ENCODE results near the gene SMAD3. TPM values are rescaled to one million over a fixed set of nuclear protein-coding genes. Genes with fewer than 3 reads are reported as not detected.
"Not testable (repeated sequence)": the region's sequence is repeated elsewhere in the genome, so short reads cannot be mapped to it uniquely, and the experiment has no call there.

Gene SMAD3
- polyA plus RNA-seq, 2 donors, result 24.8 to 51.5 TPM

DNA sequence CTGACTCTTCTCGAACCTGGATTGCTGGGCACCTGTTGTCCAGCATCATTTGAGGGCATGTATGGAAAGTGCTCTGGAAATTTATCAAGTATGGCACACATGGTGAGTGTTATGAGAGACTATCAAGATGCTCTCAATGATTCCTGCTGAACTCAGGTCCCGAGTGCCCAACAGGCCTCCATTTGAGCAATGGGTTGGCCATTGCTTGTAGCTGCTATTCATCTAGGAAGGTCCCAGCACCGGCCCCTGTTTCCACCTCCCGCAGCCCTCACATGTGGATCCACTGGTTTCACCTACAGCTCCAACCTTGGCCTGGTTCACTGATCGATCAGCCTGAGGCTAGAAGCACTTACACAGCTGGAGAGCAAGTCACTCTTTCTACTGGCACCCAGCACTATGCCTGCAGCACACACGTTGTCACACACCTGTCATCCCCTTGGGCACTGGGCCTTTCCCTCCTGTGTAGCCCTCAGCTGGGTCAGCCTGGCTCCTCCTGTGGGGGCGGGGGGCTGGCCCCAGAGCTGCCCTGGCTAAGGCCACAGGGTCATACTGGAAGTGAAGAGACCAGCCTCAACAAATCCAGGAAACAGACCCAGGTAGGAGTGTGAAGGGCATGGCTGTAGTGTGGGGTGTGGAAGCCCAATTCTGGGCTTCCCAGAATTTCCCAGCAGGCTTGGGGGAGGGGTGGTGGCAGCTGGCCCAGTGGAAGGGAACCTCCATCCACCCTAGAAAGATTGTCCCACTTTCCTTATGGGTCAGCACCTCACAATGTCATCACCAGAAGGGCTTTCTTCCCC lies 41.7 kb upstream of the SMAD3 start:
- 54 to 61% methylated on average over 7 of the region's 7 CpGs for WGBS, 2 donors
- H3K27ac ChIP-seq (ENCODE audit: low read depth in 2 of 2, low read length in 1 of 2), result peak overlapping the region; percentile 50 to 76
- H3K4me3 ChIP-seq (ENCODE audit: low read depth in 1 of 2, low read length in 2 of 2), result no peak overlapping the region
- no peaks in the 10 kb centered on the region for H3K9me3 ChIP-seq (ENCODE audit: control insufficient read depth in 2 of 2, insufficient read depth in 1 of 2, low read depth in 1 of 2, low read length in 1 of 2)
- peaks cover 7 to 17% of the 10 kb centered on the region in 2 donors for H3K4me1 ChIP-seq (ENCODE audit: control insufficient read depth in 2 of 2, insufficient read depth in 2 of 2, low read length in 1 of 2)
- H3K27me3 ChIP-seq (ENCODE audit: control insufficient read depth in 1 of 2, insufficient read depth in 2 of 2, low read length in 2 of 2), result no peaks in the 10 kb centered on the region
- H3K36me3 ChIP-seq (ENCODE audit: control insufficient read depth in 2 of 2, insufficient read depth in 2 of 2, low read length in 1 of 2), result no peaks in the 10 kb centered on the region

DNA sequence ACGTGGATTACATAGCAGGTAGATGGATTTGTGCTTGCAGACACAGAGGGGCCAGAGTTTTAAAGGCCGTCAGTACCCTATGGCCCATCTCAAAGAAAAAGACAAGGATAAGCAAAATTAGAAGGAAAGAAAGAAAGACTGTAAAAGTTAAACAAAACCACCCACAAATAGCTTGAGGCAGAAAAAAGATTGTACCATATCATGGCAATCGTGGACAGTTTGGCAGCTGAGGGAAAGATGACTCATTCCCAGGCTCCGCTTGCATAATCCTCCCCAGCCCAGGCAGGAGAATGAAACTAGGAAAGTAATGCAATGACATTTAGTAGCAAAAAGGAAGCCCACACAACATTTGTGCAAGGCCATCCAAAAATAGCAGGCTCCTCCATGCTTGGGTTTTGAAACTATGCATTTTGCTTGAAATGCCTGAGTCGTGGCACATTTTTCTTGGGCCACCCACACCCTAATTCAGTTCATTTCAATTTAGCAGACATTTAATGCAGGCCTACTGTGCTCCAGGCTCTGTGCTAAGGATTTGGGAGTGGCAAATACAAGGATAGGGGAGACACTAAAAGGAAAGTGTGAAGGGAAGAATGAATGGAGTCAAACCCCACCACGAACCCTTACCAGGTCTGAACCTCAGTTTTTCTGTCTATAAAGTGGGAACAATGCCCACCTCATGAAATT lies 40.9 kb upstream of the SMAD3 start:
- Histone ChIP-seq H3K36me3 (ENCODE audit: control insufficient read depth in 2 of 2, insufficient read depth in 2 of 2, low read length in 1 of 2) (no peaks in the 10 kb centered on the region), H3K27ac (ENCODE audit: low read depth in 2 of 2, low read length in 1 of 2) (peak overlapping the region; percentile 61 to 76), H3K4me1 (ENCODE audit: control insufficient read depth in 2 of 2, insufficient read depth in 2 of 2, low read length in 1 of 2) (peaks cover 7 to 17% of the 10 kb centered on the region in 2 donors), H3K27me3 (ENCODE audit: control insufficient read depth in 1 of 2, insufficient read depth in 2 of 2, low read length in 2 of 2) (no peaks in the 10 kb centered on the region), H3K4me3 (ENCODE audit: low read depth in 1 of 2, low read length in 2 of 2) (no peak overlapping the region), H3K9me3 (ENCODE audit: control insufficient read depth in 2 of 2, insufficient read depth in 1 of 2, low read depth in 1 of 2, low read length in 1 of 2) (no peaks in the 10 kb centered on the region)
- 21 to 27% methylated on average over 6 of the region's 6 CpGs for WGBS, 2 donors

DNA sequence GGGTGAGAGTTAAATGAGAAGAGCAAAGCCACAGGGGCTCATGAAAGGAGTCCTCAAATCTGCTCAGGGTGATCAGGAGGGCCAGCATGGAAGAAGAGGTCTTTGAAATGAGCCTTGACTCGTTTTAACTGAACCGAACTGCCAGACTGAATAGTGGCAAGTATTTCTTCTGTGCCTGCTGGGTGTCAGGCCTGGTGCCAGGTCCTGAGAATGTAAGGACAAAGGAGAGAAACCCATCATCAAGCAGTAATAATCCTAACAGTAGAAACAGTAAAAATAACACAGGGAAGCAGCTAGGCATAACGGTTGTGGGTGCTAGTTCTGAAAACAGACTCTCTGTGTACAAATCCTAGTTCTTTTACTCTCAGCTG lies 40.4 kb upstream of the SMAD3 start:
- Histone ChIP-seq H3K36me3 (ENCODE audit: control insufficient read depth in 2 of 2, insufficient read depth in 2 of 2, low read length in 1 of 2) (no peaks in the 10 kb centered on the region), H3K27ac (ENCODE audit: low read depth in 2 of 2, low read length in 1 of 2) (peak overlapping the region; percentile 61 to 64), H3K9me3 (ENCODE audit: control insufficient read depth in 2 of 2, insufficient read depth in 1 of 2, low read depth in 1 of 2, low read length in 1 of 2) (no peaks in the 10 kb centered on the region), H3K4me1 (ENCODE audit: control insufficient read depth in 2 of 2, insufficient read depth in 2 of 2, low read length in 1 of 2) (peaks cover 7 to 17% of the 10 kb centered on the region in 2 donors), H3K27me3 (ENCODE audit: control insufficient read depth in 1 of 2, insufficient read depth in 2 of 2, low read length in 2 of 2) (no peaks in the 10 kb centered on the region), H3K4me3 (ENCODE audit: low read depth in 1 of 2, low read length in 2 of 2) (no peak overlapping the region)
- 26 to 41% methylated on average over 3 of the region's 3 CpGs for WGBS, 2 donors

DNA sequence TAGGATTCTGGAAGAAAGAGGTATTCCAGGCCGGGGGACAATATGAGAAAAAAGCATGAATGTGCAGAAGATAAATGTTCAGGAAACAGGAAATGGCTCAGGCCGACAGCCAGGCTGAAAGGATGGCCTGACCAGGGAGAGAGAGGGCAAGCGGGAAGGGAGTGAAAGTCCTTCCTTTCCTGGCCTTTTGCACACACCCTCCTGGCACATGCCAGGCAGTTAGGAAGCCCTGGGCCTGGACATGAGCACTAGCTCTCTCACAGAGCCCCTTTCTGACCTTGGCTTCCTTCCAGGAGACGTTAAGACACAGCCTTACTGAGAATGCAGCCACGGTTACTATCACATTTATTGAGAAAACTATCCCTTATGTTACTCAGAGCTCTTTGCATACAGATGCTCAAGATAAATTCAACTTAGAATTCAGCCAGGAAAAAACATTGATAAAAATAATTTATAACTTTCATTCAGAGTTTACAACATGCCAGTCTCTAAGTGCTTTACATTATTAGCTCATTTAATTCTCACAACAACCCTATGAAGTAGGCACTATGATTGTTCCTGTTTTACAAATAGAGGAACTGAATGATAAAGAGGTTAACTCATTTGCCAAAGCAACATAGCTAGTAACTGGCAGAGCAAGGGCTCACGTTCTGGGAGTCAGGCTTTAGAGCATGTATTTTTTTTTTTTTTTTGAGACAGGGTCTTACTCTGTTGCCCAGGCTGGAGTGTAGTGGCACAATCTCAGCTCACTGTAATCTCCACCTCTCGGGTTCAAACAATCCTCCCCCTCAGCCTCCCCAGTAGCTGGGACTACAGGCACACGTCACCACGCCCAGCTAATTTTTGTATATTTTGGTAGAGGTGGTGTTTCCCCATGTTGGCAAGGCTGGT lies 39.4 kb upstream of the SMAD3 start:
- H3K4me1 ChIP-seq (ENCODE audit: control insufficient read depth in 2 of 2, insufficient read depth in 2 of 2, low read length in 1 of 2), result peaks cover 7 to 17% of the 10 kb centered on the region in 2 donors
- H3K27ac ChIP-seq (ENCODE audit: low read depth in 2 of 2, low read length in 1 of 2), result peak overlapping the region; percentile 61 to 70
- no peak overlapping the region for H3K4me3 ChIP-seq (ENCODE audit: low read depth in 1 of 2, low read length in 2 of 2)
- H3K36me3 ChIP-seq (ENCODE audit: control insufficient read depth in 2 of 2, insufficient read depth in 2 of 2, low read length in 1 of 2), result no peaks in the 10 kb centered on the region
- no peaks in the 10 kb centered on the region for H3K27me3 ChIP-seq (ENCODE audit: control insufficient read depth in 1 of 2, insufficient read depth in 2 of 2, low read length in 2 of 2)
- H3K9me3 ChIP-seq (ENCODE audit: control insufficient read depth in 2 of 2, insufficient read depth in 1 of 2, low read depth in 1 of 2, low read length in 1 of 2), result no peaks in the 10 kb centered on the region
- WGBS, 2 donors, result 28 to 38% methylated on average over 9 of the region's 9 CpGs

DNA sequence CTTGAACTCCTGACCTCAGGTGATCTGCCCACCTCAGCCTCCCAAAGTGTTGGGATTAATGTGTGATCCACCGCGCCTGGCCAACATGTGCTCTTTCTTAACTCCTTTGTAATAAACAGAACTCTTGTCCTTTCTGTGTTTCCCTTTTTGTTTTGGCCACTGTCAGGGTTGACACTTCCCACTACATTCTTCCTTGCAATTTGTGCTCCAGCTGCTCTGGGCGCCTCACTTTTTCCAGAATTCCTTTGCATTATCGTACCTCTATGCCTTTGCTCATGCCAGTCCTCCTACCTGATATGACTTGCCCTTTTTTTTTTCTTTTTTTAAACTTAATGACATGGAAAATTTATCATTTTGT lies 38.8 kb upstream of the SMAD3 start:
- Histone ChIP-seq H3K27me3 (ENCODE audit: control insufficient read depth in 1 of 2, insufficient read depth in 2 of 2, low read length in 2 of 2) (no peaks in the 10 kb centered on the region), H3K9me3 (ENCODE audit: control insufficient read depth in 2 of 2, insufficient read depth in 1 of 2, low read depth in 1 of 2, low read length in 1 of 2) (no peaks in the 10 kb centered on the region), H3K36me3 (ENCODE audit: control insufficient read depth in 2 of 2, insufficient read depth in 2 of 2, low read length in 1 of 2) (no peaks in the 10 kb centered on the region), H3K27ac (ENCODE audit: low read depth in 2 of 2, low read length in 1 of 2) (peak overlapping the region in 1 of 2 donors; percentile 27), H3K4me1 (ENCODE audit: control insufficient read depth in 2 of 2, insufficient read depth in 2 of 2, low read length in 1 of 2) (peaks cover 7 to 14% of the 10 kb centered on the region in 2 donors), H3K4me3 (ENCODE audit: low read depth in 1 of 2, low read length in 2 of 2) (no peak overlapping the region)
- 53 to 57% methylated on average over 4 of the region's 4 CpGs for WGBS, 2 donors

DNA sequence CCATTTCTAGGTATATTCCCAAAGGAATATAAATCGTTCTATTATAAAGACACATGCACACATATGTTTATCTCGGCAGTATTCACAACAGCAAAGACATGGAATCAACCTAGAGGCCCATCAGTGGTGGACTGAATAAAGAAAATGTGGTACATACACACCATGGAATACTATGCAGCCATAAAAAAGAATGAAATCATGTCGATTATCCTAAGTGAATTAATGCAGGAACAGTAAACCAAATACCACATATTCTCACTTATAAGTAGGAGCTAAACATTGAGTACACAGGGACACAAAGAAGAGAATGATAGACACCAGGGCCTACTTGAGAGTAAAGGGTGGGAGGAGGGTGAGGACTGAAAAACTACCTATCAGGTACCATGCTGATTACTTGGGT lies 37.0 kb upstream of the SMAD3 start:
- not testable (repeated sequence) for H3K27me3 ChIP-seq (ENCODE audit: control insufficient read depth in 1 of 2, insufficient read depth in 2 of 2, low read length in 2 of 2); H3K27ac ChIP-seq (ENCODE audit: low read depth in 2 of 2, low read length in 1 of 2); H3K9me3 ChIP-seq (ENCODE audit: control insufficient read depth in 2 of 2, insufficient read depth in 1 of 2, low read depth in 1 of 2, low read length in 1 of 2); H3K4me3 ChIP-seq (ENCODE audit: low read depth in 1 of 2, low read length in 2 of 2); H3K36me3 ChIP-seq (ENCODE audit: control insufficient read depth in 2 of 2, insufficient read depth in 2 of 2, low read length in 1 of 2)
- H3K4me1 ChIP-seq (ENCODE audit: control insufficient read depth in 2 of 2, insufficient read depth in 2 of 2, low read length in 1 of 2), result peaks cover 10 to 14% of the 10 kb centered on the region in 2 donors
- WGBS, 2 donors, result 92 to 93% methylated on average over 3 of the region's 3 CpGs

DNA sequence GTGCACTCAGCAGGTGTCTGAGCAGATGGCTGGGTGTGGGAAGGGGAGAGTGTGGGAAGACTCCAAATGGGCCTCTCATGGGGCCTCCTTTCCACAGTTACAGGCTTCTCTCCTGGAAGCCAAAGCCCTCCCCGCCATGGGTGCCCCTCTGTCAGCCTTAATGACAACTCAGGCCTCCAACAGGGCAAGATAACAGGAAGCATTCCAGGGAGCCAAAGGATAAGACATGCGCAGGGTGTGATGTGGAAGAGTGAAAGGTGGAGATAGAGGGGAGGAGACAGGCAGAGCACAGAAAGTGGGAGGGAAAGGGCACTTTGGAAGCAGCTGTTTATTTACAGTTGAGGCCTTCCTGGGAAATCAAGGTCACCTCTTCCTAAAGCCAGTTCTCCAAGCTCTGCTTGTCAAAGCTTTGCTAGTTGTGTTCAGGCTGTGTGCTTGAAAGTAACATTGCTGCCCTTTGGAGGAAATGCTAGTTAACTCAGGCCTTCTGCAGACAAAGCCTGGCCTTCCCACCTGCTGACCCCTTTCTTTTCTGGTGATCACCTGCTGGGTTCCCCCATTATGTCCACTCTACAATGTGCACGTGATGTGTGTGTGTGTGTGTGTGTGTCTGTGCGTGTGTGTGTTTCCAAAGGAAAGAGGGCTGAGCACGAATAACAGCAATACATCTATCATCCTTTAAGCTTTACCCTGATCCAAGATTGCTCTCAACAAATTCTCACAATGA lies 35.2 kb upstream of the SMAD3 start:
- H3K4me3 ChIP-seq (ENCODE audit: low read depth in 1 of 2, low read length in 2 of 2), result no peak overlapping the region
- peaks cover 5 to 9% of the 10 kb centered on the region in 2 donors for H3K4me1 ChIP-seq (ENCODE audit: control insufficient read depth in 2 of 2, insufficient read depth in 2 of 2, low read length in 1 of 2)
- no peaks in the 10 kb centered on the region for H3K27me3 ChIP-seq (ENCODE audit: control insufficient read depth in 1 of 2, insufficient read depth in 2 of 2, low read length in 2 of 2)
- WGBS, 2 donors, result 68 to 92% methylated on average over 5 of the region's 5 CpGs
- no peak overlapping the region for H3K27ac ChIP-seq (ENCODE audit: low read depth in 2 of 2, low read length in 1 of 2)
- H3K36me3 ChIP-seq (ENCODE audit: control insufficient read depth in 2 of 2, insufficient read depth in 2 of 2, low read length in 1 of 2), result no peaks in the 10 kb centered on the region
- no peaks in the 10 kb centered on the region for H3K9me3 ChIP-seq (ENCODE audit: control insufficient read depth in 2 of 2, insufficient read depth in 1 of 2, low read depth in 1 of 2, low read length in 1 of 2)

DNA sequence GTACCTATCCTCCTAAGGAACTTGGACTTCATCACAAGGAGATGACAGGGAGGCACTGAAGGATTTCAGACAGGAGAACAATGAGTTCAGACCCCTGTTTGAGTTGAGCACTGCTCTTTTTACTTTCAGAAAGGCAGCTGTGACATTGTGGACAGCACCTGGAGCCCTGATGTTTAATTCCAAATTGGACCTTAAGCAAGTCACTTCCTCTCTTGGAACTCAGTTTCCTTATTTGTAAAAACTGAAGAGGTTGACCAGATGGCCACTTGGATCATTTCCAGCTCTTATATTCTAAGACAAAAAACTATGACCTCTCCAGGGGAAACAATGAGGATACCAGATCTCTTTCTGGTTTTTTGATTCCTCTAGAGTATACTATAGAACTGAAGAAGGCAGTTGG lies 34.1 kb upstream of the SMAD3 start:
- Histone ChIP-seq H3K4me1 (ENCODE audit: control insufficient read depth in 2 of 2, insufficient read depth in 2 of 2, low read length in 1 of 2) (peaks cover 5 to 9% of the 10 kb centered on the region in 2 donors), H3K4me3 (ENCODE audit: low read depth in 1 of 2, low read length in 2 of 2) (no peak overlapping the region), H3K27ac (ENCODE audit: low read depth in 2 of 2, low read length in 1 of 2) (no peak overlapping the region), H3K36me3 (ENCODE audit: control insufficient read depth in 2 of 2, insufficient read depth in 2 of 2, low read length in 1 of 2) (no peaks in the 10 kb centered on the region), H3K27me3 (ENCODE audit: control insufficient read depth in 1 of 2, insufficient read depth in 2 of 2, low read length in 2 of 2) (no peaks in the 10 kb centered on the region), H3K9me3 (ENCODE audit: control insufficient read depth in 2 of 2, insufficient read depth in 1 of 2, low read depth in 1 of 2, low read length in 1 of 2) (no peaks in the 10 kb centered on the region)

DNA sequence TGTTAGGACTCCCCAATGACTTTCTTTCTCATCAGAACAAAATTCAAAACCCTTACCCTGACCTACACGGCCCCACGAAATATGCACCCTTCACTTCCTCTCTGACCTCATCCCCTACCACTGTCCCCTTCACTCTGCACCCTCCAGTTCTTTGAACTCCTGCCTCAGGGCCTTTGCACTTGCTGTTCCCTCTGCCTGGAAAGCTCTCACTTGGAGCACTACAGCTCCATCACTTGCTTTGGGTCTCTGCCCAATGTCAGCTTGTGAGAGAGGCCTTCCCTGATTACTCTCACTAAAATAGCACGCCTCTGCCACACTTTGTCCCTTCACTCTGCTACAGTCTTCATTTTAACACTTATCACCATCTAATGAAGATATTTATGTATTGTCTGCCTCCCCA lies 32.8 kb upstream of the SMAD3 start:
- Histone ChIP-seq H3K4me1 (ENCODE audit: control insufficient read depth in 2 of 2, insufficient read depth in 2 of 2, low read length in 1 of 2) (peaks cover 5 to 9% of the 10 kb centered on the region in 2 donors), H3K9me3 (ENCODE audit: control insufficient read depth in 2 of 2, insufficient read depth in 1 of 2, low read depth in 1 of 2, low read length in 1 of 2) (no peaks in the 10 kb centered on the region), H3K36me3 (ENCODE audit: control insufficient read depth in 2 of 2, insufficient read depth in 2 of 2, low read length in 1 of 2) (no peaks in the 10 kb centered on the region), H3K27me3 (ENCODE audit: control insufficient read depth in 1 of 2, insufficient read depth in 2 of 2, low read length in 2 of 2) (no peaks in the 10 kb centered on the region), H3K4me3 (ENCODE audit: low read depth in 1 of 2, low read length in 2 of 2) (no peak overlapping the region), H3K27ac (ENCODE audit: low read depth in 2 of 2, low read length in 1 of 2) (no peak overlapping the region)
- WGBS, 2 donors, result 88 to 89% methylated on average over 3 of the region's 3 CpGs
